K562 (cell line): ENCODE data around the gene LYST.

Experiments
- CBFB ChIP-seq: sonication (generic); formaldehyde crosslinking; IDR thresholded peaks from 2 replicates; pipeline ENCODE4 v1.4.0; 2020; ENCODE audit warnings: mild to moderate bottlenecking, missing genetic modification reagents
- EHMT2 ChIP-seq: fragments of 450-650 bp; IDR thresholded peaks from 2 replicates; pipeline ENCODE4 v1.6.1; 2018; ENCODE audit warnings: antibody characterized with exemption
- ZNF274 ChIP-seq: IDR thresholded peaks from 2 replicates; pipeline ENCODE4 v1.6.1; 2011; ENCODE audit warnings: low read depth, mild to moderate bottlenecking, low read length, moderate library complexity, borderline replicate concordance
- ZZZ3 ChIP-seq: fragments of 450-650 bp; IDR thresholded peaks from 2 replicates; pipeline ENCODE4 v1.6.1; 2016; ENCODE audit warnings: antibody characterized with exemption, mild to moderate bottlenecking, moderate library complexity

- TF ChIP-seq ZZZ3, result no peak
- TF ChIP-seq EHMT2, result no peak
- no peak for TF ChIP-seq CBFB (CRISPR knock-in tag)
- TF ChIP-seq ZNF274, result no peak
Observed at GRCh38 chr1:235712812-235713211, 153.9 kb downstream of the LYST start.
